Embryonic facial prominence (tissue), 1 donor: Measurements from ENCODE around the gene DRD5.
"Not testable (repeated sequence)": the region's sequence is repeated elsewhere in the genome, so short reads cannot be mapped to it uniquely, and the experiment has no call there.

Experiments used
- DNase-seq: peaks from one replicate; pipeline ENCODE4 v3.0.0-alpha.2; 2016; ENCODE audit errors: extremely low spot score

The DRD5 gene

DNA sequence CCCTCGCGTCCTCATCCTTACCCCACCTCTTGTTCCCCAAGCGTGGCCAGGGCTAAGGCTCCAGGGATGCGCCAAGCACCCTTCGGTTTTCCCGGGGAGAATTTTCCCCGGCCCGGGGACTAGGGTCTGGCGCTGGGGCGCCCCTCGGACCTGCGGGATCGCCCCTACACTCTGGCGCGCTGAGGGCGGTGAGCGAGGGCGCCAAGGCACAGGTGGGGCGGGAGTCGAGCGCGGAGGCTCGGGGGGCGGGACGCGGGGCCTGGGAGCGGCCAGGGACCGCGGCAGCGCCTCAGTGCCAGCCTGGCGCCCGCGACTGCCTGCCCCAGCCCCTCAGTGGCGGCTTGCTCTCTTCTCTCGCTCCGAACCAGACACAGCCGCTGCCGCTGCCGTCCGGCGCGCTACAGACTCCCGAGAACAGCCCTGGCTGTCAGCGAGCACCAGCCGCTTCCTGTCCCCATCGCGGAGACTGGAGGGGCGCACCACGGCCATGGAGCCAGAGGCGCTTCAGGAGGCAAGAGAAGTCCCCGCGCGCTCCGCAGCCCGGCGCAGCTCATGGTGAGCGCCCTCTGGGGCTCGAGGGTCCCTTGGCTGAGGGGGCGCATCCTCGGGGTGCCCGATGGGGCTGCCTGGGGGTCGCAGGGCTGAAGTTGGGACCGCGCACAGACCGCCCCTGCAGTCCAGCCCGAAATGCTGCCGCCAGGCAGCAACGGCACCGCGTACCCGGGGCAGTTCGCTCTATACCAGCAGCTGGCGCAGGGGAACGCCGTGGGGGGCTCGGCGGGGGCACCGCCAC is at the start of gene DRD5:
TSS of gene DRD5 (plus strand) at position 292 of the 793 bp plus-strand sequence. CDS start at position 688, 396 bp downstream.
- no peak for DNase-seq

- not testable (repeated sequence) for DNase-seq
Observed at GRCh38 chr4:9732256-9732655, 49.2 kb upstream of the DRD5 start.

DNA sequence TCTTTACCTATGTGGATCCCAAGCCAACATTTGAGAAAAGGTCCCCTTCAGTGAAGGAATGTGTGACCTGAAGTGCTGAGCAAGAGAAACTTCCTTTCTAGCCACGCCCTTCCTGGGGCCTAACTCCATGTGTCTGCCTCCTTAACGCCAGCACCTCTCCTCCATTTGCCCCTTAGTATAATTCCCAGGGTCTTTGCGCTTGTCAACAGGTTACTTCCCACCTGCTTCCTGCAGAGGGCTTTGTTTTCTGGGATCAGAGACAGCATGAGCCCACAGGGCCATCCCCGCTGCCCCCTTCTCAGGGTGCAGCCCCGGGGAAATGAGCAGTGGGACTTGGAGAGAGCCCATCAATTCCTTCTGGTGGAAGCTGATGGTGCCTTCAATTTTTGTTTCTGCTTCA is 45.9 kb upstream of the DRD5 start:
- DNase-seq: no peak

DNA sequence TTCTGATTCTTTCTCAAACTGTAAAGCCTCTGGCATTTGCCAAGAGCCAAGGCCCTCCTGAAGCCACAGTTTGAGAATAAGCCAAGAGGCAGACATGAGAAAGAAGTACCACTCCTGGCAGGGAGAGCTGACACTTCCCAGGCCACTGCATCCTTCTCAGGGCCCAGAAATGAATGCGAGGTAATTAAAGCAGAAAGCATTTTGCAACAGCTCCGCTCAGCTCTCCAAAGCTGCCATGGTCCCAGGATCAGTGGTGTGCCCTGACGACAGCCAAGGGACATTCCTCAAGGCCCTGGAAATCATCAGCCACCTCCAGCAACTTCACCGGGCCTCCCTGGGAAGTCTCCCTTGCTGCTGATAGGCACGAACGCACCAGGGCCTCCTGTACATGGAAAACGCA is 44.2 kb upstream of the DRD5 start:
- not testable (repeated sequence) for DNase-seq

GRCh38 chr4:9743789-9744188 is 37.6 kb upstream of the DRD5 start:
- DNase-seq: not testable (repeated sequence)

- DNase-seq: no peak
Observed at GRCh38 chr4:9745782-9746181, 35.7 kb upstream of the DRD5 start.

DNA sequence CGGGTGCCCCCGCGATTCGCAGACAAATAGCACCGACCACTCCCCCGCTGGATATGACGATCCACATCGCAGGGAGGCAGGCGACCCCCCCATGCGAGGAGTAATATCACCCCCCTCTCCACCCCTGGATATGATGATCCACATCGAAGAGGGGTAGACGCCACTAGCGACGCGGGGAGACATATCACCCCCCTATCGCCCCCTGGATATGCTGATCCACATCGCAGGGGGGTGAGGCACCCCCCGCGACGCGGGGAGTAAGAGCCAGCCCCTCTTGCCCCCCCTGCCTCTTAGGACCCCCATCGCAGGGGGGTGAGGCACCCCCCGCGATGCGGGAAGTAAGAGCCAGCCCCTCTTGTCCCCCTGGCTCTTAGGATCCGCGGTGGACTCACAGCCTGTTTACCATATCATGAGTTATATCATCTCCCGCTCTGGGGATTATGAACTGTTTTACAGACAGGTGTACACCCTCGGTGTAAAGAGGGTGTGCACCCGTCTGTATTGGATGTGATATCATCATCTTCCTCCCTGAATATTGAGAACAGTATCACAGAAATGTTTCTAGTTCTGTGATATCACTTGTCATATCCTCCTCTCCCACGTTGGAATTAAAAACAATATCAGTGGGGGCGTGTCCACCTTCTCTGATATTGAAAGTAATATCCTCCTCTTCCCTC is 22.7 kb upstream of the DRD5 start:
- DNase-seq: no peak

- peak; percentile 45 for DNase-seq
Observed at GRCh38 chr4:9762823-9763475, 18.5 kb upstream of the DRD5 start.

DNA sequence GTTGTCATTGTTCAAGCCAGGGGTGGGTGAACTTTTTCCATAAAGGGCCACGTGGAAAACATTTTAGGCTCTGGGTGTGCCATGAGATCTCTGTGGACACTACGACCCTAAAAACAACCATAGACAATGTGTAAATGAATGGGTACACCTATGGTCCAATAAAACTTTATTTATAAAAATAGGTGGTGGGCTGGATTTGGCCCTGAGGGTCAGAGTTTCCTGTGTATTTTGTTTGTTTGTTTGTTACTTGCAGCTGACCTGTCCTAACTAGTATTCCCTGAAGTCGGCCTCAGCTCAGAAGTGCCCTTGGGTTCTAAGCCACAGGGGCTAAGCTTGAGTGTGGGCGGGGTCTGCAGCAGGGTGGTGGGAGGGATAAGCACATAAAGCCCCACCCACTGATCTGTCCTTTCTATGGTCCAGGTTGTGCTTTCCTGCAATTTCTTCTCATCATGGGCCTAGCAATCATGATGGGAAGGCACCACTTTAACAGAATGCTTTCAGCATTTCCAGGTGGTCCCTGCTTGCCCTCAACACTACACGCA is 17.2 kb upstream of the DRD5 start:
- no peak for DNase-seq

- no peak for DNase-seq
Observed at GRCh38 chr4:9765091-9765490, 16.3 kb upstream of the DRD5 start.

- DNase-seq: no peak
Observed at GRCh38 chr4:9769321-9769720, 12.1 kb upstream of the DRD5 start.

DNA sequence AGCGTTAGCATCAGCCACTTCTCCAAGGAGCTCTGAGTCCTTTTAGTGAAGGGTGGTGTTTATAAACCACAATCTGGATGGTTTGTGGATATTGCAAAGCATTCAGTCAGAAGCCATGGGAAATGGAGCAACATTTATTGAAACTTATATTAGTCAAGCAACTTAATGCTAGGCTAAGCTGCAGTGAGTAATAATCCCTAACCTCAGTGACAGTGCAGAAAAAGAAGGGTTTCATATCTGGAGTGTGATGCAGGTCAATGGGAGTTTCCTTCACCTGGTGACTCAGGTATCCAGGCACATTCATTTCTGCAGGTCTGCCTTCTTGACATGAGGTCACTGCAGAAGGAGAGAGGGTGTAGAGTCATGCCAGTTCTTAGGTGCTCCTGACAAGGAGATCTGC is 10.4 kb upstream of the DRD5 start:
- no peak for DNase-seq

GRCh38 chr4:9773471-9773870 is 8.0 kb upstream of the DRD5 start:
- no peak for DNase-seq

GRCh38 chr4:9782136-9782436 is 652 bp downstream of the DRD5 start:
- no peak for DNase-seq

DNA sequence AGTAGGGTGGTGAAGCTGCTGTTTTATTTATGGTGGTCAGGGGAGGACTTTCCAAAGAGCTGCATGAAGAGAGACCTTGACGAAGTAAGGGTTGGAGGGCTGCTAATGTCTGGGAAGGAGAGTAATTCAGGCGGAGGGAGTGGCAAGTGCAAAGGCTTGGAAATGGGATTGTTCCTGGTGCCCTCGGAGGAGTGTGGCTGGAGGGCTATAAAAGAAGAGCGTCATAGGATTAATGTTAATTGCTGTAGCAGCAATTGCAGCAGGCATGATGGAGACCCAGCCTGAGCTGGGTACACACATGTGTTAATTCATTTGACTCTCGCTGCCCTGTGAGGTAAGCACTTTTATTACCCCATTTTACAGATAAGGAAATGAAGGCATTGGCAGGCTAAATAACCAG is 4.5 kb downstream of the DRD5 start:
- not testable (repeated sequence) for DNase-seq

- no peak for DNase-seq
Observed at GRCh38 chr4:9792381-9792780, 10.9 kb downstream of the DRD5 start.

GRCh38 chr4:9796641-9797040 is 15.2 kb downstream of the DRD5 start:
- not testable (repeated sequence) for DNase-seq

DNA sequence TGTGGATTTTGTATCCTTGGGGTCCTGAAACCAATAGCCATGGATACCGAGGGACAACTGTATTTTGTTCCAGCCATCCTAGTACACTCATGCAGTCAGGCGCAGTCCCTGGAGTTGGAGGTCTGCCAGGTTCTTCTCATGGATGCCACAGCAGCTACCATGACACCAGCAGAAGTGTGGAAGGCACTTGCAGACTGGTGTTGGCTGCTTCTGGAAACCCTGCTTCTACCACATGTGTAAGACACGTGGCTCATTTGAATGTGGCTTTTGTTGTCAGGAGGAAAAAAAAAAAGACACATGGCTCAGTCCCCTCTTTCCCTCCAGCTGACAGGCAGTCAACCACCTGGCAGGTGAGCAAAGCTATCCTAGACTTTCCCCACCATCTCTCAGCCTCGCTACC is 19.4 kb downstream of the DRD5 start:
- DNase-seq: no peak

GRCh38 chr4:9804918-9805317 is 23.5 kb downstream of the DRD5 start:
- DNase-seq: no peak

DNA sequence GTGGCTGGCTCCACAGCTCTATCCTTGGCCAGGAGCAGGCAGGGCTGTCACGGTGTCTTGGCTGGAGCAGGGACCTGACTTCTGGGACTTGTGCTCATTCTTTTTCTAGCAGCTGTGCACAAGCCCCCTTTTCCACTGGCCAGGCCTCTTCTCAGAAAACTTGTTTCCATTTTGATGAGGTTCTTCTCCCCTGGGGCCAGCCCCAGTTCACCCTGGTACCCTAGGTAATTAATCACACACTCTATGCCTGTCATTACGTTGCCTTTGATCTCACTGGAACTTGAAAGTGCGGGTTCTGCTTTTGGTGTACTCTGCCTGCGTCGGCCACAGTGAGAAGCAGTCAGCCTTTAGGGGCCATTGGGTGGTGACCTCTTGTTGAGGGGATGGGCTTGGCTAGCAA is 26.6 kb downstream of the DRD5 start:
- no peak for DNase-seq

DNA sequence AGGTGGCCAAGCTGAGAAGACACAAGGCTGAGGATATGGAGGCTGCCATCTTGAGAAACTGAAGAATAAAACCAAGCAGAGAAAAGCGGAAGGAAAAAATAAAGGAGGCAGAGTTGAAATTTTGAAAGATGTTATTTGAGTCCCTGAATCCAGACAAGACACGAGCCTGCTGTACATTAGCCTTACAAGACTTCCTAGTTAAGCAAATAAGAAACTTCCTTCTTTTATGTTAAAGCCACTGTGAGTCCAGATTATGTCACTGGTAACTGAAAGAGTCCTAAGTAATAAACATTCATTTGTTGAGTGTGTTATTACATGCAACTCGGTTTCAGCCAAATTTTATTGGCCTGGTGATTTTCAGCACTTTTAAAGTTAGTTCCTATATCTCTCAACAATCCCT is 30.4 kb downstream of the DRD5 start:
- DNase-seq: no peak

DNA sequence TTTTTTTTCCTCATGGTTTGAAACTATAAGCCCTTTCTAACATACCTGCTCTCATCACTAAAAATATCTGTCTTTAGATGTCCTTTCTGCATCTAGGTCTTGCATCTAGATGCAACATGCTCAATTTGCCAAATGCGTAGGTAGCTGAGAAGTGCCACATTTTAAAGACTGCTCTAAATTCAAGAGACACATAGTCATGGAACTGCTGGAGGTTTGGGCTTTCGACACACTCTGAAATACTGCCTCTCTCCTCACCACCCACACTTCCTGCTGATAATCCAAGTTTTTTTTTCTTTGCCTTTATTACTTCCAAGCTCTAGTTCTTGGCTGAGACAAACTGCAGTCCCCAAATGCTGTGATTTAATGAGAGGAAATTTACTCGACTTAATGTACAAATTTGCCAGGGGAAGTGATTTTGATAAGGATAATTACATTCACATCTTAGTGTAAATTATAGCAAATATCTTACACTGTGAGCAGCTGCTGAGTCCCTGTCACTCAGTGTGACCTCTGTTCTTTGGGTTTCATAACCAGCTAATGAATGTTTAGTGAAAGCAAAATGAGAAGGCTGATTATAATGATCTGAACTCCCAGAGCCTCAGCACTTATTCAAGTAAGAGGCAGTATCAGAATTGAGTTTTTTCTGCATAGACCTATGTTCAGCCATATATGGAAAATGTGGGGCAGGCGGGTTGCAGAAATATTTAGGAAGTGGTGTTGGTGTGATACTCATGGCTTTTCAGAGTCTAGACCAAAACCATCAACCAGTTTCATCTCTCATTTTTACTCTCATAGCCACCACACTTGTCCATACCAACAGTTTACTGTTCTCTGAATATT is 31.3 kb downstream of the DRD5 start:
- no peak for DNase-seq
